UCSD-AML1 (cell line): ENCODE measurements around the gene LOC128125822.
A peak's percentile ranks its signal among the peaks of the same experiment; 100 is the strongest.
"Not testable (repeated sequence)": the region's sequence is repeated elsewhere in the genome, so short reads cannot be mapped to it uniquely, and the experiment has no call there.

Source experiments
- DNase-seq: peaks from one replicate; lab custom pipeline; 2025; ENCODE audit not compliant: unreplicated experiment; lab: John Stamatoyannopoulos, UW

Gene LOC128125822

GRCh38 chr6:63581355-63582013 lies 9.2 kb downstream of the LOC128125822 start:
- no peak for DNase-seq

GRCh38 chr6:63582579-63583231 lies 10.4 kb downstream of the LOC128125822 start:
- no peak for DNase-seq

- no peak for DNase-seq
These were observed 11.8 kb downstream of the LOC128125822 start for GRCh38 chr6:63584125-63584514.

GRCh38 chr6:63584566-63584965 lies 12.3 kb downstream of the LOC128125822 start:
- DNase-seq, result no peak

GRCh38 chr6:63585652-63586051 lies 13.4 kb downstream of the LOC128125822 start:
- DNase-seq, result not testable (repeated sequence)

GRCh38 chr6:63589952-63590411 lies 17.7 kb downstream of the LOC128125822 start:
- DNase-seq, result no peak

GRCh38 chr6:63592886-63593285 lies 20.6 kb downstream of the LOC128125822 start:
- no peak for DNase-seq

- no peak for DNase-seq
These were observed 25.1 kb downstream of the LOC128125822 start for GRCh38 chr6:63597141-63598048.

- peak; percentile 61 for DNase-seq
These were observed 26.1 kb downstream of the LOC128125822 start for GRCh38 chr6:63598049-63599036.

GRCh38 chr6:63599243-63599642 lies 27.0 kb downstream of the LOC128125822 start:
- no peak for DNase-seq

GRCh38 chr6:63600136-63600535 lies 27.9 kb downstream of the LOC128125822 start:
- no peak for DNase-seq

- no peak for DNase-seq
These were observed 37.0 kb downstream of the LOC128125822 start for GRCh38 chr6:63609231-63609630.

- DNase-seq, result no peak
These were observed 38.7 kb downstream of the LOC128125822 start for GRCh38 chr6:63610944-63611343.

GRCh38 chr6:63611560-63611959 lies 39.3 kb downstream of the LOC128125822 start:
- DNase-seq, result no peak

- DNase-seq, result no peak
These were observed 43.3 kb downstream of the LOC128125822 start for GRCh38 chr6:63615590-63615989.
